ENCODE results near the gene TRUB2. TPM values are rescaled to one million over a fixed set of nuclear protein-coding genes. Genes with fewer than 3 reads are reported as not detected.
"Not testable (repeated sequence)": the region's sequence is repeated elsewhere in the genome, so short reads cannot be mapped to it uniquely, and the experiment has no call there.

Gene TRUB2
- total RNA-seq, 1 donor from 2014 or later: 13.0 TPM

- ATAC-seq (no peak), DNase-seq (ENCODE audit: low spot score) (no peak)
- intact Hi-C loops (cut with DNase I): no loop called here
Measured at GRCh38 chr9:128342971-128343680, 20.9 kb upstream of the TRUB2 start.

- DNase-seq (ENCODE audit: low spot score): no peak
- ATAC-seq: peak; percentile 65
- intact Hi-C loops (cut with DNase I): no loop called here
Measured at GRCh38 chr9:128341435-128341849, 19.2 kb upstream of the TRUB2 start.

- no peak for DNase-seq (ENCODE audit: low spot score)
- intact Hi-C loops (cut with DNase I): no loop called here
- peak; percentile 25 for ATAC-seq
Measured at GRCh38 chr9:128340691-128341434, 18.6 kb upstream of the TRUB2 start.

GRCh38 chr9:128339761-128340690 lies 17.8 kb upstream of the TRUB2 start, which contains the start of gene SLC27A4:
Gene SLC27A4, plus strand, starts transcription at chr9:128340527. Its CDS starts 2,606 bp downstream, at chr9:128343133.
- ATAC-seq (peak; percentile 91), DNase-seq (ENCODE audit: low spot score) (peak; percentile 78)
- intact Hi-C loops (cut with DNase I): no loop called here

GRCh38 chr9:128338852-128339614 lies 16.8 kb upstream of the TRUB2 start:
- intact Hi-C loops (cut with DNase I); ATAC-seq; DNase-seq (ENCODE audit: low spot score): not testable (repeated sequence)

GRCh38 chr9:128337936-128338335 lies 15.7 kb upstream of the TRUB2 start:
- no peak for ATAC-seq
- no peak for DNase-seq (ENCODE audit: low spot score)
- intact Hi-C loops (cut with DNase I): no loop called here

GRCh38 chr9:128335914-128336313 lies 13.7 kb upstream of the TRUB2 start:
- intact Hi-C loops (cut with DNase I): no loop called here
- DNase-seq (ENCODE audit: low spot score) (no peak), ATAC-seq (no peak)

- intact Hi-C loops (cut with DNase I): no loop called here
- no peak for ATAC-seq
- no peak for DNase-seq (ENCODE audit: low spot score)
Measured at GRCh38 chr9:128335161-128335560, 12.9 kb upstream of the TRUB2 start.

- no peak for ATAC-seq
- no peak for DNase-seq (ENCODE audit: low spot score)
- intact Hi-C loops (cut with DNase I): no loop called here
Measured at GRCh38 chr9:128333451-128333869, 11.2 kb upstream of the TRUB2 start.

- ATAC-seq (no peak), DNase-seq (ENCODE audit: low spot score) (no peak)
- intact Hi-C loops (cut with DNase I): no loop called here
Measured at GRCh38 chr9:128325629-128326028, 3.4 kb upstream of the TRUB2 start.

- intact Hi-C loops (cut with DNase I): no loop called here
- DNase-seq (ENCODE audit: low spot score) (no peak), ATAC-seq (no peak)
Measured at GRCh38 chr9:128324401-128324800, 2.2 kb upstream of the TRUB2 start.

GRCh38 chr9:128323791-128324190 lies 1.5 kb upstream of the TRUB2 start:
- no peak for ATAC-seq
- intact Hi-C loops (cut with DNase I): no loop called here

GRCh38 chr9:128323212-128323730 lies 1.0 kb upstream of the TRUB2 start:
- intact Hi-C loops (cut with DNase I): no loop called here
- ATAC-seq (no peak), DNase-seq (ENCODE audit: low spot score) (no peak)

More at GRCh38 chr9:128323791-128324190, 1.5 kb upstream of the TRUB2 start:
- DNase-seq (ENCODE audit: low spot score): no peak

- no peak for ATAC-seq
Measured at GRCh38 chr9:128321879-128322403, 306 bp downstream of the TRUB2 start.

GRCh38 chr9:128321343-128321742 lies 904 bp downstream of the TRUB2 start:
- ATAC-seq (no peak), DNase-seq (ENCODE audit: low spot score) (no peak)
- intact Hi-C loops (cut with DNase I): no loop called here

More at GRCh38 chr9:128321879-128322403, 306 bp downstream of the TRUB2 start:
- DNase-seq (ENCODE audit: low spot score): no peak
- intact Hi-C loops (cut with DNase I): no loop called here

GRCh38 chr9:128317629-128318028 lies 4.6 kb downstream of the TRUB2 start:
- intact Hi-C loops (cut with DNase I): no loop called here
- ATAC-seq (no peak), DNase-seq (ENCODE audit: low spot score) (no peak)

- intact Hi-C loops (cut with DNase I): no loop called here
- ATAC-seq: no peak
- no peak for DNase-seq (ENCODE audit: low spot score)
Measured at GRCh38 chr9:128316421-128316820, 5.8 kb downstream of the TRUB2 start.

GRCh38 chr9:128314697-128315096 lies 7.5 kb downstream of the TRUB2 start:
- no peak for ATAC-seq

More at GRCh38 chr9:128314697-128315096, 7.5 kb downstream of the TRUB2 start:
- intact Hi-C loops (cut with DNase I): no loop called here
- DNase-seq (ENCODE audit: low spot score): no peak
